Lung (tissue), 12 donors: ENCODE data around the gene CFAP61. TPM values are rescaled to one million over a fixed set of nuclear protein-coding genes. Genes with fewer than 3 reads are reported as not detected.

Experiments used
- ATAC-seq: fragments of 200-7000 bp; cut with Tn5 transposase; one replicate; pipeline ENCODE4 v1.9.1; 2020; ENCODE audit warnings: moderate number of reproducible peaks; ENCODE audit not compliant: insufficient read depth, low FRiP score
- DNase-seq, 3 donors: peaks; one replicate each; pipeline ENCODE4 v3.0.0-alpha.2; 2013 to 2017
- H3K27ac ChIP-seq, 2 donors: one replicate each; pipeline ENCODE4 v1.5.1; 2013; ENCODE audit warnings: mild to moderate bottlenecking in 2 of 2, moderate library complexity in 2 of 2, control low read depth in 1 of 2, inconsistent platforms in 1 of 2, low read depth in 1 of 2, low read length in 1 of 2
- H3K27me3 ChIP-seq, 3 donors: one replicate each; pipeline ENCODE4 v1.5.1; 2013; ENCODE audit warnings: low read length in 2 of 3; ENCODE audit not compliant: control insufficient read depth in 3 of 3, insufficient read depth in 3 of 3
- H3K36me3 ChIP-seq, 4 donors: one replicate each; pipeline ENCODE4 v1.5.1; 2013; ENCODE audit warnings: low read length in 4 of 4, mild to moderate bottlenecking in 1 of 4, moderate library complexity in 1 of 4; ENCODE audit not compliant: control insufficient read depth in 4 of 4, insufficient read depth in 4 of 4
- H3K4me1 ChIP-seq, 5 donors: one replicate each; pipeline ENCODE4 v1.5.1; 2013; ENCODE audit warnings: low read length in 5 of 5, mild to moderate bottlenecking in 2 of 5, moderate library complexity in 1 of 5; ENCODE audit not compliant: control insufficient read depth in 5 of 5, insufficient read depth in 5 of 5
- H3K4me3 ChIP-seq: one replicate; pipeline ENCODE4 v1.5.1; 2013; ENCODE audit warnings: mild to moderate bottlenecking, control low read depth, moderate library complexity
- H3K9ac ChIP-seq, 2 donors: one replicate each; pipeline ENCODE4 v1.5.1; 2013; ENCODE audit warnings: low read length in 2 of 2, control low read depth in 1 of 2; ENCODE audit not compliant: insufficient read depth in 1 of 2
- H3K9me3 ChIP-seq, 4 donors: one replicate each; pipeline ENCODE4 v1.5.1; 2013; ENCODE audit warnings: low read length in 3 of 4, mild to moderate bottlenecking in 1 of 4, moderate library complexity in 1 of 4; ENCODE audit not compliant: control insufficient read depth in 4 of 4, insufficient read depth in 3 of 4
- WGBS, 2 donors: extraction: QIAGEN DNeasy Blood & Tissue Kit; methylation state at CpG; one replicate each; pipeline ENCODE4 v1.1.7; 2013; 5-methylcytosine and 5-hydroxymethylcytosine counted together
- polyA plus RNA-seq, 2 donors: library from polyadenylated mRNA; stranded (reverse); fragments of 200-250 nt; gene quantifications; one replicate each; pipeline ENCODE4 v1.2.1, GENCODE V29; 2013
- total RNA-seq, 2 donors: library from RNA; depleted of rRNA in 1 of 2; stranded (reverse); fragments of >200 nt in 1 of 2; gene quantifications; one replicate each; pipeline ENCODE4 v1.2.1, GENCODE V29; 2014 to 2021
- TF ChIP-seq, protein P1 (sequence below): IDR thresholded peaks from 2 replicates; pipeline ENCODE4 v1.5.1; 2012; ENCODE audit warnings: mild to moderate bottlenecking; ENCODE audit errors: control extremely low read depth, extremely low read depth
- donor health status: control.
- donor health status: control.
- donor health status: Bipolar disorder and iron deficiency.
- donor health status: healthy.
- donor health status: DM: yes; HTN: yes; CAD: no.

CFAP61 gene
- total and polyA plus RNA-seq, 4 donors: 2.0 to 15.4 (median 6.5) TPM

DNA sequence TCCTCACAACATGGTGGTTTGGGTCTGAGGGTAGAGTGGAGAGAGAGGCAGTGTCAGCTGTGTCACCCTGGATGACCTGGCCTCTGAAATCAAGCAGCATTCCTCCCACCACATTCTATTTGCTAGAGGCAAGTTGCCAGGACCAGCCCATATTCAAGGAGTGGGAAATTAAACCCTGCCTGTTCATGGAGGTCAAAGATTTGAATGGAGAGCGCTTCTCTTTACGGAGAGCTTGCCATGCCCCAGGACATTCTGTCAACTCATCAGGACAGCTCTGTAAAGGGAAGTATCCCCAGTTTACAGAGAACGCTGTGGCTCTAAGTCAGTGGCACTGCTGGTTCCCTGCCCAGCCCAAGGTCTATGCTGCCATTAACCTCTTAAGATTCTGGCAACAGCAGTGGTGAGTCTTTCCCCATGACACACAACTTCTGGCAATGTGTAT lies 225.6 kb downstream of the CFAP61 start:
- Histone ChIP-seq H3K27ac (peak overlapping the region in 1 of 2 donors; percentile 50), H3K36me3 (no peaks in the 10 kb centered on the region), H3K4me1 (peaks cover 0 to 5% (median 0%) of the 10 kb centered on the region in 5 donors), H3K27me3 (no peaks in the 10 kb centered on the region), H3K9me3 (peaks cover 0 to 1% (median 0%) of the 10 kb centered on the region in 4 donors), H3K9ac (no peak overlapping the region), H3K4me3 (no peak overlapping the region)
- 58 to 71% methylated on average over 3 of the region's 3 CpGs for WGBS, 2 donors
- DNase-seq: peak in 1 of 3 donors; percentile 16
- TF ChIP-seq, protein P1, sequence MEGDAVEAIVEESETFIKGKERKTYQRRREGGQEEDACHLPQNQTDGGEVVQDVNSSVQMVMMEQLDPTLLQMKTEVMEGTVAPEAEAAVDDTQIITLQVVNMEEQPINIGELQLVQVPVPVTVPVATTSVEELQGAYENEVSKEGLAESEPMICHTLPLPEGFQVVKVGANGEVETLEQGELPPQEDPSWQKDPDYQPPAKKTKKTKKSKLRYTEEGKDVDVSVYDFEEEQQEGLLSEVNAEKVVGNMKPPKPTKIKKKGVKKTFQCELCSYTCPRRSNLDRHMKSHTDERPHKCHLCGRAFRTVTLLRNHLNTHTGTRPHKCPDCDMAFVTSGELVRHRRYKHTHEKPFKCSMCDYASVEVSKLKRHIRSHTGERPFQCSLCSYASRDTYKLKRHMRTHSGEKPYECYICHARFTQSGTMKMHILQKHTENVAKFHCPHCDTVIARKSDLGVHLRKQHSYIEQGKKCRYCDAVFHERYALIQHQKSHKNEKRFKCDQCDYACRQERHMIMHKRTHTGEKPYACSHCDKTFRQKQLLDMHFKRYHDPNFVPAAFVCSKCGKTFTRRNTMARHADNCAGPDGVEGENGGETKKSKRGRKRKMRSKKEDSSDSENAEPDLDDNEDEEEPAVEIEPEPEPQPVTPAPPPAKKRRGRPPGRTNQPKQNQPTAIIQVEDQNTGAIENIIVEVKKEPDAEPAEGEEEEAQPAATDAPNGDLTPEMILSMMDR: no peak
- ATAC-seq: no peak

DNA sequence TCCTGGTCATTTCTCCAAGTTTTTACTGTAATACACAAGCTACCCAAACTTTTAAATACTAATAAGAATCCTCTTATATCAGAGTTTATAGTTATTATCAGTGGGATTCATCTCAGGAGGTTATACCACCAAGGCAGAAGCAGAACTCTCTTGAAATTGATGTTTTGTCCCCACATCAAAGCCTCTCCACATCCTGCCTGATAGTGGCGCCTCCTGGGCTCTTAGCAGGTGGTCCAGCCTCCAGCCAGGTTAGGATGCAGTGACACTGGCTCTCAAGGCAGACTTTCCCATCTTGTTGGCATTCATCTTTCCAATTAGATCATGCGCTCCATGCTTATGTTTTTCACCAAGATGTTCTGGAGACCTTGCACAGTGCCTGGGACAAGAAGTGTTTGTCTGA lies 233.7 kb downstream of the CFAP61 start:
- DNase-seq (no peak), ATAC-seq (no peak)
- Histone ChIP-seq H3K36me3 (no peaks in the 10 kb centered on the region), H3K27me3 (no peaks in the 10 kb centered on the region), H3K9ac (no peak overlapping the region), H3K9me3 (peaks cover 0 to 2% (median 0%) of the 10 kb centered on the region in 4 donors), H3K4me3 (no peak overlapping the region), H3K4me1 (peaks cover 0 to 6% (median 0%) of the 10 kb centered on the region in 5 donors), H3K27ac (no peak overlapping the region)
- WGBS, 2 donors: 77 to 86% methylated on average over 2 of the region's 2 CpGs
- TF ChIP-seq, protein P1: no peak

DNA sequence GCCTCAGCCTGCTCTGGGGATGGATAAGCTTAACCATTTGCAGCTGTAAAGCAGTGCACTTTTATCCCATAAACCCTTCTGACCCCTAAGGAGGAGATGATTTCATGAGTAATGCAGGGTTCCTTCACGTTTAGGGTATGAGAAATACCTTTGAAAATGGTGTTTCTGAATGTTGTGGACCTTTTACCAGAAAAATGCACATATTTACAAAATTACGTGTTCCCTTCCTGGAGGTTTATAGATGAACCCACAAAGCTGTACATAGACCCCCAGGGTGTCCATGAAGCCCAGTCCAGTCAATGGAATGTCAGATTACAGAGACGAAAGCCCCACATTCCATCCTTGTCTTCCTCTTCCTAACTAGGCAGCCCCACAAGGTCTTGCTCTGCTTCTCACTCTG lies 237.0 kb downstream of the CFAP61 start:
- no peak overlapping the region for H3K4me3 ChIP-seq
- no peak overlapping the region for H3K9ac ChIP-seq
- peaks cover 0 to 6% (median 0%) of the 10 kb centered on the region in 5 donors for H3K4me1 ChIP-seq
- TF ChIP-seq, protein P1: no peak
- no peak for DNase-seq
- H3K36me3 ChIP-seq: no peaks in the 10 kb centered on the region
- ATAC-seq: no peak
- no peaks in the 10 kb centered on the region for H3K27me3 ChIP-seq
- no peak overlapping the region for H3K27ac ChIP-seq
- 69 to 81% methylated on average over 3 of the region's 3 CpGs for WGBS, 2 donors
- H3K9me3 ChIP-seq: peaks cover 0 to 5% (median 0%) of the 10 kb centered on the region in 4 donors

DNA sequence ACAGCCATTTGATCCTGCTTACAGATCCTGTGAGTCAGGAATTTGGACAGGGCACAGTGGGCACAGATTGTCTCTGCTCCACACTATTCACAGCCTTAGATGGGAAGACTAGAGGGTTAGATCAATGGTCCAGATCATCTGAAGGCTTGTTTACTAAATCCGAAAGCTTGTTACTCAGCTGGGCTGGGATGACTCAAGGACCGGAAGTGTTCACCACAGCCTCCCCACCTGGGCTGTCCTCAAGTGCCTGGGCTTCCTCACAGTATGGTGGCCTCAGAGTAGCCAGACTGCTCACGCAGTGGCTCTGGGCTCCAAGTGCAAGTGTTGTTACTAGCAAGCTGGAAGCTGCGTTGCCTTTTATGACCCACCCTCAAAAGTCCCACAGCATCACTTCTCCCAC lies 240.1 kb downstream of the CFAP61 start:
- DNase-seq: no peak
- no peak overlapping the region for H3K4me3 ChIP-seq
- peaks cover 0 to 6% (median 0%) of the 10 kb centered on the region in 5 donors for H3K4me1 ChIP-seq
- no peak overlapping the region for H3K27ac ChIP-seq
- no peak overlapping the region for H3K9ac ChIP-seq
- no peaks in the 10 kb centered on the region for H3K27me3 ChIP-seq
- TF ChIP-seq, protein P1: no peak
- H3K9me3 ChIP-seq: peaks cover 0 to 3% (median 0%) of the 10 kb centered on the region in 4 donors
- H3K36me3 ChIP-seq: no peaks in the 10 kb centered on the region
- ATAC-seq: no peak
- WGBS, 2 donors: 90 to 99% methylated on average over 4 of the region's 4 CpGs
